ENCODE data around the gene SOX6.

DNA sequence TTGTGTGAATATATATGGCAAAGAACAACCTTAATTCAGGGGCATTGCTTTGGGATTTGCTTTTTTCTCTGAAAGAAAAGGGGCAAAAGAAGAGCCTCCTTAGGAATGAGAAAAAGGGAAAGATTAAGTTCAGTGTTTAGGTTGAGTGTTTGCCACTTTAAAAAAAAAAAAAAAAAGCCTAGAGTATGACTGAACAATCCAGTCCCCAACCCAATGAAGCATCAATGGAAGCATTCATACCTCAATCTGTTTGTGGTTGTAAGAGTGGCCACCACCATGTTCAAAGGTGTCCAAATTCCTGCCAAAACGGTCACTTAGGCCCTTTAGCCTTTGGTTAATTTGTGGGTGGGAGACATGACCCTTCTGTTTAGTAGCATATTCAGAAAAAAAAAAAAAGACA lies 260.6 kb downstream of the SOX6 start:
- TF ChIP-seq, protein P1, sequence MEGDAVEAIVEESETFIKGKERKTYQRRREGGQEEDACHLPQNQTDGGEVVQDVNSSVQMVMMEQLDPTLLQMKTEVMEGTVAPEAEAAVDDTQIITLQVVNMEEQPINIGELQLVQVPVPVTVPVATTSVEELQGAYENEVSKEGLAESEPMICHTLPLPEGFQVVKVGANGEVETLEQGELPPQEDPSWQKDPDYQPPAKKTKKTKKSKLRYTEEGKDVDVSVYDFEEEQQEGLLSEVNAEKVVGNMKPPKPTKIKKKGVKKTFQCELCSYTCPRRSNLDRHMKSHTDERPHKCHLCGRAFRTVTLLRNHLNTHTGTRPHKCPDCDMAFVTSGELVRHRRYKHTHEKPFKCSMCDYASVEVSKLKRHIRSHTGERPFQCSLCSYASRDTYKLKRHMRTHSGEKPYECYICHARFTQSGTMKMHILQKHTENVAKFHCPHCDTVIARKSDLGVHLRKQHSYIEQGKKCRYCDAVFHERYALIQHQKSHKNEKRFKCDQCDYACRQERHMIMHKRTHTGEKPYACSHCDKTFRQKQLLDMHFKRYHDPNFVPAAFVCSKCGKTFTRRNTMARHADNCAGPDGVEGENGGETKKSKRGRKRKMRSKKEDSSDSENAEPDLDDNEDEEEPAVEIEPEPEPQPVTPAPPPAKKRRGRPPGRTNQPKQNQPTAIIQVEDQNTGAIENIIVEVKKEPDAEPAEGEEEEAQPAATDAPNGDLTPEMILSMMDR (IDR thresholded peaks at IDR 0.05; ENCODE audit: poor library complexity, severe bottlenecking): no peak
- TF ChIP-seq SMC3 (conservative IDR thresholded peaks at IDR 0.05; ENCODE audit: poor library complexity) (no peak), POLR2AphosphoS5 (IDR thresholded peaks at IDR 0.05) (no peak), EP300 (conservative IDR thresholded peaks at IDR 0.05; ENCODE audit: poor library complexity, severe bottlenecking) (no peak), EZH2 (IDR thresholded peaks at IDR 0.05; ENCODE audit: borderline replicate concordance, insufficient read depth, low read length, poor library complexity, severe bottlenecking) (no peak), TAF1 (IDR thresholded peaks at IDR 0.05; ENCODE audit: low read depth) (no peak)
- TF ChIP-seq, protein P2, sequence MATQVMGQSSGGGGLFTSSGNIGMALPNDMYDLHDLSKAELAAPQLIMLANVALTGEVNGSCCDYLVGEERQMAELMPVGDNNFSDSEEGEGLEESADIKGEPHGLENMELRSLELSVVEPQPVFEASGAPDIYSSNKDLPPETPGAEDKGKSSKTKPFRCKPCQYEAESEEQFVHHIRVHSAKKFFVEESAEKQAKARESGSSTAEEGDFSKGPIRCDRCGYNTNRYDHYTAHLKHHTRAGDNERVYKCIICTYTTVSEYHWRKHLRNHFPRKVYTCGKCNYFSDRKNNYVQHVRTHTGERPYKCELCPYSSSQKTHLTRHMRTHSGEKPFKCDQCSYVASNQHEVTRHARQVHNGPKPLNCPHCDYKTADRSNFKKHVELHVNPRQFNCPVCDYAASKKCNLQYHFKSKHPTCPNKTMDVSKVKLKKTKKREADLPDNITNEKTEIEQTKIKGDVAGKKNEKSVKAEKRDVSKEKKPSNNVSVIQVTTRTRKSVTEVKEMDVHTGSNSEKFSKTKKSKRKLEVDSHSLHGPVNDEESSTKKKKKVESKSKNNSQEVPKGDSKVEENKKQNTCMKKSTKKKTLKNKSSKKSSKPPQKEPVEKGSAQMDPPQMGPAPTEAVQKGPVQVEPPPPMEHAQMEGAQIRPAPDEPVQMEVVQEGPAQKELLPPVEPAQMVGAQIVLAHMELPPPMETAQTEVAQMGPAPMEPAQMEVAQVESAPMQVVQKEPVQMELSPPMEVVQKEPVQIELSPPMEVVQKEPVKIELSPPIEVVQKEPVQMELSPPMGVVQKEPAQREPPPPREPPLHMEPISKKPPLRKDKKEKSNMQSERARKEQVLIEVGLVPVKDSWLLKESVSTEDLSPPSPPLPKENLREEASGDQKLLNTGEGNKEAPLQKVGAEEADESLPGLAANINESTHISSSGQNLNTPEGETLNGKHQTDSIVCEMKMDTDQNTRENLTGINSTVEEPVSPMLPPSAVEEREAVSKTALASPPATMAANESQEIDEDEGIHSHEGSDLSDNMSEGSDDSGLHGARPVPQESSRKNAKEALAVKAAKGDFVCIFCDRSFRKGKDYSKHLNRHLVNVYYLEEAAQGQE (IDR thresholded peaks at IDR 0.05; ENCODE audit: borderline replicate concordance): no peak
